IPS-NIHi7 (cell line): ENCODE data around the gene KCTD18.
A peak's percentile ranks its signal among the peaks of the same experiment; 100 is the strongest.

Experiments
- DNase-seq: peaks from one replicate; pipeline ENCODE4 v3.0.0; 2012; ENCODE audit warnings: mixed read lengths; ENCODE audit errors: extremely low spot score

The KCTD18 gene

GRCh38 chr2:200486529-200486928, 23.3 kb downstream of the KCTD18 start:
- DNase-seq: no peak

- no peak for DNase-seq
Measured at GRCh38 chr2:200484934-200485333, 24.9 kb downstream of the KCTD18 start.

- peak; percentile 80 for DNase-seq
Measured at GRCh38 chr2:200483729-200484198, 26.1 kb downstream of the KCTD18 start.

GRCh38 chr2:200482194-200482593, 27.7 kb downstream of the KCTD18 start:
- DNase-seq: no peak

GRCh38 chr2:200479692-200480265, 30.1 kb downstream of the KCTD18 start:
- no peak for DNase-seq

- no peak for DNase-seq
Measured at GRCh38 chr2:200477667-200478131, 32.2 kb downstream of the KCTD18 start.

GRCh38 chr2:200476836-200477235, 33.0 kb downstream of the KCTD18 start:
- no peak for DNase-seq

- no peak for DNase-seq
Measured at GRCh38 chr2:200475795-200476194, 34.1 kb downstream of the KCTD18 start.

GRCh38 chr2:200472853-200473464, 36.9 kb downstream of the KCTD18 start:
- no peak for DNase-seq

- no peak for DNase-seq
Measured at GRCh38 chr2:200471928-200472645, 37.8 kb downstream of the KCTD18 start.

GRCh38 chr2:200471324-200471848, 38.5 kb downstream of the KCTD18 start:
- DNase-seq: peak; percentile 38

GRCh38 chr2:200470230-200470629, 39.6 kb downstream of the KCTD18 start:
- DNase-seq: no peak

- no peak for DNase-seq
Measured at GRCh38 chr2:200469708-200470211, 40.1 kb downstream of the KCTD18 start.

- DNase-seq: no peak
Measured at GRCh38 chr2:200467806-200468681, 41.8 kb downstream of the KCTD18 start.

- no peak for DNase-seq
Measured at GRCh38 chr2:200466425-200467418, 43.1 kb downstream of the KCTD18 start.

- DNase-seq: no peak
Measured at GRCh38 chr2:200463452-200463851, 46.4 kb downstream of the KCTD18 start.

- DNase-seq: no peak
Measured at GRCh38 chr2:200461846-200462710, 47.8 kb downstream of the KCTD18 start.

GRCh38 chr2:200459101-200459500, 50.8 kb downstream of the KCTD18 start:
- no peak for DNase-seq

- DNase-seq: no peak
Measured at GRCh38 chr2:200456567-200456966, 53.3 kb downstream of the KCTD18 start.
